Measurements from ENCODE around the gene SLC12A2.

DNA sequence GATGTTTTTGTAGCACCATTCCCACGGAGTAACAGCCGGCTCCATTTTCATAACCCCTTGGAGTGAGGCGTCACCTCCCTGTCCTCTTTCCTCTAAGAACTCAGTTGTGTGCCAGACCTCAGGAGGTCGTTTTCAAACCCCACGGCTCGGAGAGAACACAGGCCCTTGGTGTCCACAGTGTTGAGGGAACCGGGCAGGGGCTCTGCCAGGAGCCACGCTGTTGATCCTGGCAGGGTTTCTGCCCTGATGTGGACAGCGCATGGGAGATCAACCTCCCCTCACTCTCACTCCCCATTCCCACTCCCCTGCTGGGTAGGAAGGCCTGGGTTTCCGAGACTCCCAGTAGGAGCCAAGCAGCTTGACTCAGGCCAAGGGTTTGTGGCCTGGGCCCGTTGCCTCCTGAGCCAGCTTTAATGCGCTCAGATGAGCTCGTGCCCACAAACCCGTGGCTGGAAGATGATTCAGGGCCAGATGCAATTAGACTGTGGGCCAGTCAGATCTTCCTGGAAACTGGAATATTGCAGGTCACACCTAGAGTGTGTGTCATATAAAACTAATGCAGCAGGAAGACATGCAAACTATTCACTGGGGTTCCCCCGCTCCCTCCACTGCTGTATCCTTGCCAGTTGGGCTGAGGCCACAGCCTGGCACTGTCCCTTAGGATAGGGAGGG lies 133.4 kb downstream of the SLC12A2 start:
- TF ChIP-seq, protein P1, sequence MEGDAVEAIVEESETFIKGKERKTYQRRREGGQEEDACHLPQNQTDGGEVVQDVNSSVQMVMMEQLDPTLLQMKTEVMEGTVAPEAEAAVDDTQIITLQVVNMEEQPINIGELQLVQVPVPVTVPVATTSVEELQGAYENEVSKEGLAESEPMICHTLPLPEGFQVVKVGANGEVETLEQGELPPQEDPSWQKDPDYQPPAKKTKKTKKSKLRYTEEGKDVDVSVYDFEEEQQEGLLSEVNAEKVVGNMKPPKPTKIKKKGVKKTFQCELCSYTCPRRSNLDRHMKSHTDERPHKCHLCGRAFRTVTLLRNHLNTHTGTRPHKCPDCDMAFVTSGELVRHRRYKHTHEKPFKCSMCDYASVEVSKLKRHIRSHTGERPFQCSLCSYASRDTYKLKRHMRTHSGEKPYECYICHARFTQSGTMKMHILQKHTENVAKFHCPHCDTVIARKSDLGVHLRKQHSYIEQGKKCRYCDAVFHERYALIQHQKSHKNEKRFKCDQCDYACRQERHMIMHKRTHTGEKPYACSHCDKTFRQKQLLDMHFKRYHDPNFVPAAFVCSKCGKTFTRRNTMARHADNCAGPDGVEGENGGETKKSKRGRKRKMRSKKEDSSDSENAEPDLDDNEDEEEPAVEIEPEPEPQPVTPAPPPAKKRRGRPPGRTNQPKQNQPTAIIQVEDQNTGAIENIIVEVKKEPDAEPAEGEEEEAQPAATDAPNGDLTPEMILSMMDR (IDR thresholded peaks at IDR 0.05) = no peak
- TF ChIP-seq EP300 (IDR thresholded peaks at IDR 0.05) = no peak
- peak; percentile 47 for TF ChIP-seq POLR2AphosphoS5 (IDR thresholded peaks at IDR 0.05)
- no peak for TF ChIP-seq POLR2A (IDR thresholded peaks at IDR 0.05)
